Thoracic aorta (tissue), 2 donors: ENCODE measurements around the gene CRTAC1. TPM values are rescaled to one million over a fixed set of nuclear protein-coding genes. Genes with fewer than 3 reads are reported as not detected.
A peak's percentile ranks its signal among the peaks of the same experiment; 100 is the strongest.
"Not testable (repeated sequence)": the region's sequence is repeated elsewhere in the genome, so short reads cannot be mapped to it uniquely, and the experiment has no call there.

ENCODE experiments used
- ATAC-seq: fragments of 150-250 bp; one replicate; pipeline ENCODE4 v1.8.0; 2017; ENCODE audit warnings: low read depth; ENCODE audit not compliant: insufficient number of reproducible peaks, low FRiP score
- DNase-seq: peaks from one replicate; pipeline ENCODE4 v3.0.0-alpha.2; 2020; ENCODE audit warnings: low spot score
- H3K27ac ChIP-seq, 2 donors: fragments of 200-600 bp; sonication (generic); 1 replicate in 1 of 2; 2 replicates in 1 of 2; pipeline ENCODE4 v1.5.1; 2016; ENCODE audit warnings: mild to moderate bottlenecking in 2 of 2, moderate library complexity in 2 of 2
- H3K27me3 ChIP-seq: fragments of 200-600 bp; sonication (generic); replicated peaks from 2 replicates; pipeline ENCODE4 v1.6.0; 2016; ENCODE audit warnings: mild to moderate bottlenecking; ENCODE audit not compliant: insufficient read depth
- H3K36me3 ChIP-seq: fragments of 200-600 bp; sonication (generic); one replicate; pipeline ENCODE4 v1.5.1; 2016
- H3K4me1 ChIP-seq, 2 donors: fragments of 200-600 bp; sonication (generic); 1 replicate in 1 of 2; 2 replicates in 1 of 2; pipeline versions ENCODE4 v1.5.1 to v1.6.0; 2016; ENCODE audit warnings: low read depth in 2 of 2, mild to moderate bottlenecking in 1 of 2; ENCODE audit not compliant: control insufficient read depth in 1 of 2
- H3K4me3 ChIP-seq: fragments of 200-600 bp; sonication (generic); 2 replicates; pipeline ENCODE4 v1.5.1; 2016; ENCODE audit warnings: mild to moderate bottlenecking
- H3K9me3 ChIP-seq: fragments of 200-600 bp; sonication (generic); 2 replicates; pipeline ENCODE4 v1.5.1; 2016
- CTCF ChIP-seq: fragments of 200-600 bp; sonication (generic); IDR thresholded peaks from one replicate; pipeline ENCODE4 v1.5.1; 2019; ENCODE audit warnings: antibody characterized with exemption
- total RNA-seq, 2 donors: library from RNA; depleted of rRNA; stranded (reverse); fragments of >200 nt; gene quantifications; one replicate each; pipeline versions ENCODE4 v1.1.0 to v1.2.3, GENCODE V29; 2016

The CRTAC1 gene
- total RNA-seq, 2 donors from 2014 or later, result 4.3 to 5.2 TPM

GRCh38 chr10:97851341-97852001 lies 178.9 kb downstream of the CRTAC1 start:
- H3K27me3 ChIP-seq, result no peaks in the 10 kb centered on the region
- H3K9me3 ChIP-seq, result no peaks in the 10 kb centered on the region
- no peaks in the 10 kb centered on the region for H3K36me3 ChIP-seq
- ATAC-seq (no peak), DNase-seq (no peak)
- no peak overlapping the region for H3K4me3 ChIP-seq
- H3K4me1 ChIP-seq, result peaks cover 5 to 10% of the 10 kb centered on the region in 2 donors
- TF ChIP-seq CTCF, result no peak
- H3K27ac ChIP-seq, result no peak overlapping the region

- no peak for ATAC-seq
These were observed 180.0 kb downstream of the CRTAC1 start for GRCh38 chr10:97850446-97850845.

GRCh38 chr10:97849687-97850402 lies 180.6 kb downstream of the CRTAC1 start, which contains the start of gene GOLGA7B:
Gene GOLGA7B (plus strand): TSS chr10:97849843. CDS start chr10:97850304, 461 bp downstream.
- Histone ChIP-seq H3K4me3 (peak within 1 kb of the TSS; percentile 75), H3K9me3 (no peaks in the 10 kb centered on the region), H3K27me3 (no peaks in the 10 kb centered on the region), H3K36me3 (no peaks in the 10 kb centered on the region), H3K4me1 (peaks cover 5 to 10% of the 10 kb centered on the region in 2 donors), H3K27ac (no peak within 1 kb of the TSS)
- no peak for ATAC-seq
- no peak for DNase-seq
- TF ChIP-seq CTCF, result no peak

More at GRCh38 chr10:97850446-97850845, 180.0 kb downstream of the CRTAC1 start:
- peak overlapping the region; percentile 75 for H3K4me3 ChIP-seq
- H3K9me3 ChIP-seq, result no peaks in the 10 kb centered on the region
- no peak for TF ChIP-seq CTCF
- DNase-seq, result no peak
- H3K4me1 ChIP-seq, result peaks cover 5 to 10% of the 10 kb centered on the region in 2 donors
- no peaks in the 10 kb centered on the region for H3K27me3 ChIP-seq
- H3K27ac ChIP-seq, result no peak overlapping the region
- H3K36me3 ChIP-seq, result no peaks in the 10 kb centered on the region

- H3K36me3 ChIP-seq, result no peaks in the 10 kb centered on the region
- H3K4me3 ChIP-seq, result peak overlapping the region; percentile 75
- H3K4me1 ChIP-seq, result peaks cover 5 to 10% of the 10 kb centered on the region in 2 donors
- ATAC-seq, result no peak
- no peaks in the 10 kb centered on the region for H3K27me3 ChIP-seq
- H3K9me3 ChIP-seq, result no peaks in the 10 kb centered on the region
- TF ChIP-seq CTCF, result no peak
- no peak for DNase-seq
- H3K27ac ChIP-seq, result no peak overlapping the region
These were observed 181.2 kb downstream of the CRTAC1 start for GRCh38 chr10:97849103-97849686.

GRCh38 chr10:97844678-97845077 lies 185.7 kb downstream of the CRTAC1 start:
- DNase-seq, result no peak
- Histone ChIP-seq H3K9me3 (no peaks in the 10 kb centered on the region), H3K27ac (no peak overlapping the region), H3K4me1 (peaks cover 10% of the 10 kb centered on the region in 2 donors), H3K4me3 (no peak overlapping the region), H3K36me3 (no peaks in the 10 kb centered on the region), H3K27me3 (no peaks in the 10 kb centered on the region)
- ATAC-seq, result no peak
- no peak for TF ChIP-seq CTCF

GRCh38 chr10:97843972-97844371 lies 186.4 kb downstream of the CRTAC1 start:
- H3K27ac ChIP-seq, H3K36me3 ChIP-seq, H3K27me3 ChIP-seq, DNase-seq, H3K9me3 ChIP-seq, ATAC-seq, H3K4me3 ChIP-seq: not testable (repeated sequence)
- H3K4me1 ChIP-seq, result peaks cover 10 to 11% of the 10 kb centered on the region in 2 donors
